GM12874 (cell line): Measurements from ENCODE around the gene PMEPA1.

Experiments used
- CTCF ChIP-seq: IDR thresholded peaks from 2 replicates; pipeline ENCODE4 v1.5.1; 2011; ENCODE audit warnings: low read depth, mild to moderate bottlenecking, control low read depth, low read length, moderate library complexity; ENCODE audit not compliant: insufficient read depth

PMEPA1 gene

GRCh38 chr20:57698116-57698866 lies 11.5 kb downstream of the PMEPA1 start:
- no peak for TF ChIP-seq CTCF

GRCh38 chr20:57697543-57697942 lies 12.3 kb downstream of the PMEPA1 start:
- TF ChIP-seq CTCF: no peak

- no peak for TF ChIP-seq CTCF
These were observed 13.3 kb downstream of the PMEPA1 start for GRCh38 chr20:57696401-57696961.

- TF ChIP-seq CTCF: no peak
These were observed 13.9 kb downstream of the PMEPA1 start for GRCh38 chr20:57695940-57696339.

- no peak for TF ChIP-seq CTCF
These were observed 14.8 kb downstream of the PMEPA1 start for GRCh38 chr20:57695012-57695411.

GRCh38 chr20:57694481-57694880 lies 15.3 kb downstream of the PMEPA1 start:
- TF ChIP-seq CTCF: no peak

- no peak for TF ChIP-seq CTCF
These were observed 16.0 kb downstream of the PMEPA1 start for GRCh38 chr20:57693670-57694329.
